Neural crest cell (in vitro differentiated cells): Measurements from ENCODE around the gene MYL11. TPM values are rescaled to one million over a fixed set of nuclear protein-coding genes. Genes with fewer than 3 reads are reported as not detected.
A peak's percentile ranks its signal among the peaks of the same experiment; 100 is the strongest.
"Not testable (repeated sequence)": the region's sequence is repeated elsewhere in the genome, so short reads cannot be mapped to it uniquely, and the experiment has no call there.

Experiments
- DNase-seq: peaks from one replicate; pipeline ENCODE4 v3.0.0; 2021; ENCODE audit warnings: low read depth, mixed read lengths, low spot score
- H3K27ac Mint-ChIP-seq: one replicate; pipeline ENCODE4 v1.8.0; 2021; ENCODE audit warnings: mild to moderate bottlenecking, mixed read lengths; ENCODE audit not compliant: unreplicated experiment
- H3K27me3 Mint-ChIP-seq: 2 replicates; pipeline ENCODE4 v1.8.0; 2021; ENCODE audit warnings: low read depth, mild to moderate bottlenecking, mixed read lengths
- H3K36me3 Mint-ChIP-seq: 2 replicates; pipeline ENCODE4 v1.8.0; 2021; ENCODE audit warnings: low read depth, mild to moderate bottlenecking, mixed read lengths
- H3K4me1 Mint-ChIP-seq: 2 replicates; pipeline ENCODE4 v1.8.0; 2021; ENCODE audit warnings: mixed read lengths
- H3K4me3 Mint-ChIP-seq: one replicate; pipeline ENCODE4 v1.8.0; 2021; ENCODE audit warnings: mild to moderate bottlenecking, mixed read lengths
- H3K9me3 Mint-ChIP-seq: 2 replicates; pipeline ENCODE4 v1.8.0; 2021; ENCODE audit warnings: mixed read lengths
- CTCF ChIP-seq: fragments of 200-600 bp; sonication (generic); conservative IDR thresholded peaks from 2 replicates; pipeline ENCODE4 v1.5.0; 2021; ENCODE audit warnings: antibody characterized with exemption, mild to moderate bottlenecking
- total RNA-seq: library from RNA; stranded (reverse); gene quantifications from 2 replicates; pipeline ENCODE4 v1.2.1, GENCODE V29; 2021

Gene MYL11
- total RNA-seq, 1 donor from 2014 or later: not detected

- no peak for DNase-seq
- Mint-ChIP-seq H3K36me3 (peaks cover 3% of the 10 kb centered on the region), H3K4me3 (peak within 1 kb of the TSS; percentile 64), H3K27ac (peak within 1 kb of the TSS; percentile 57), H3K9me3 (no peaks in the 10 kb centered on the region), H3K4me1 (peaks cover 39% of the 10 kb centered on the region), H3K27me3 (peaks cover 2% of the 10 kb centered on the region)
- no peak for TF ChIP-seq CTCF
These were observed 7.7 kb downstream of the MYL11 start, which contains the start of gene SEPTIN1 for GRCh38 chr16:30382111-30382881. TSS of gene SEPTIN1 (minus strand) at chr16:30382561. CDS start at chr16:30382542, 19 bp downstream.

GRCh38 chr16:30383521-30383920 is 8.9 kb downstream of the MYL11 start:
- Mint-ChIP-seq H3K27me3 (peaks cover 2% of the 10 kb centered on the region), H3K36me3 (peaks cover 3% of the 10 kb centered on the region), H3K9me3 (no peaks in the 10 kb centered on the region), H3K27ac (no peak overlapping the region), H3K4me3 (peak overlapping the region; percentile 45), H3K4me1 (peaks cover 28% of the 10 kb centered on the region)
- no peak for TF ChIP-seq CTCF
- no peak for DNase-seq

- no peaks in the 10 kb centered on the region for H3K27me3 Mint-ChIP-seq
- no peak for TF ChIP-seq CTCF
- H3K4me1 Mint-ChIP-seq: peaks cover 49% of the 10 kb centered on the region
- no peak for DNase-seq
- peak overlapping the region; percentile 95 for H3K27ac Mint-ChIP-seq
- H3K36me3 Mint-ChIP-seq: peaks cover 3% of the 10 kb centered on the region
- H3K4me3 Mint-ChIP-seq: peak overlapping the region; percentile 80
- H3K9me3 Mint-ChIP-seq: no peaks in the 10 kb centered on the region
These were observed 20.1 kb downstream of the MYL11 start for GRCh38 chr16:30394592-30395154.

- H3K27ac Mint-ChIP-seq: peak within 1 kb of the TSS; percentile 95
- peaks cover 54% of the 10 kb centered on the region for H3K4me1 Mint-ChIP-seq
- peak; percentile 57 for TF ChIP-seq CTCF
- H3K9me3 Mint-ChIP-seq: no peaks in the 10 kb centered on the region
- peak; percentile 77 for DNase-seq
- no peaks in the 10 kb centered on the region for H3K27me3 Mint-ChIP-seq
- peaks cover 3% of the 10 kb centered on the region for H3K36me3 Mint-ChIP-seq
- peak within 1 kb of the TSS; percentile 92 for H3K4me3 Mint-ChIP-seq
These were observed 20.8 kb downstream of the MYL11 start, which contains the start of gene ZNF48 for GRCh38 chr16:30395155-30395991. TSS of gene ZNF48 (plus strand) at chr16:30395420. CDS start at chr16:30395795, 375 bp downstream.

- peaks cover 3% of the 10 kb centered on the region for H3K36me3 Mint-ChIP-seq
- H3K27ac Mint-ChIP-seq: peak overlapping the region; percentile 93
- no peak for TF ChIP-seq CTCF
- peaks cover 3% of the 10 kb centered on the region for H3K27me3 Mint-ChIP-seq
- H3K4me3 Mint-ChIP-seq: peak overlapping the region; percentile 92
- no peak for DNase-seq
- H3K9me3 Mint-ChIP-seq: no peaks in the 10 kb centered on the region
- H3K4me1 Mint-ChIP-seq: peaks cover 54% of the 10 kb centered on the region
These were observed 21.5 kb downstream of the MYL11 start for GRCh38 chr16:30395992-30396585.

- not testable (repeated sequence) for H3K36me3 Mint-ChIP-seq, H3K27ac Mint-ChIP-seq, DNase-seq, H3K9me3 Mint-ChIP-seq, H3K27me3 Mint-ChIP-seq
- H3K4me3 Mint-ChIP-seq: peak overlapping the region; percentile 92
- peaks cover 57% of the 10 kb centered on the region for H3K4me1 Mint-ChIP-seq
These were observed 22.0 kb downstream of the MYL11 start for GRCh38 chr16:30396627-30397026.
